HCT116 (cell line): Measurements from ENCODE around the gene FAM98C. TPM values are rescaled to one million over a fixed set of nuclear protein-coding genes. Genes with fewer than 3 reads are reported as not detected.
A peak's percentile ranks its signal among the peaks of the same experiment; 100 is the strongest.

Experiments
- ATAC-seq: fragments of 200-7000 bp; cut with Tn5 transposase; 2 replicates; pipeline ENCODE4 v1.9.1; 2020; ENCODE audit warnings: mild to moderate bottlenecking, moderate library complexity
- BruUV-seq: library from RNA; stranded (reverse); fragments of 400-500 nt; replicated peaks from 2 replicates; lab custom pipeline; 2021; lab: Mats Ljungman, UMichigan
- CTCF ChIA-PET: fragments of 300-600 bp; sonication (Branson Sonifier 250); formaldehyde crosslinking; loops from one replicate; lab custom pipeline; 2021; ENCODE audit warnings: antibody characterized with exemption; lab: Charles Lee
- POLR2A ChIA-PET: fragments of 300-600, 350-600 bp; sonication (Branson Sonifier 250); formaldehyde crosslinking; loops from one replicate; lab custom pipeline; 2021; ENCODE audit warnings: antibody characterized with exemption; lab: Charles Lee
- RAD21 ChIA-PET, 2 experiments: fragments of 300-600 bp; sonication (Branson Sonifier 250); formaldehyde crosslinking; loops; one replicate each; lab custom pipeline; 2023; ENCODE audit warnings: low total read pairs in 2 of 2; ENCODE audit not compliant: uncharacterized antibody in 2 of 2, unreplicated experiment in 2 of 2, low non-redundant PET in 1 of 2; lab: Charles Lee
- DNase-seq: peaks from one replicate; pipeline ENCODE4 v3.0.0-alpha.2; 2010; ENCODE audit warnings: low read depth, low spot score
- H2AFZ ChIP-seq: fragments of 200-600 bp; shearing (Covaris generic), sonication (generic); 2 replicates; pipeline ENCODE4 v1.6.1; 2017; ENCODE audit warnings: low read depth, mixed run types, mixed read lengths, antibody characterized with exemption, low read length; ENCODE audit not compliant: poor library complexity, severe bottlenecking
- H3K27ac ChIP-seq: 2 replicates; pipeline ENCODE4 v1.5.1; 2012; ENCODE audit warnings: low read depth, low read length
- H3K27me3 ChIP-seq: fragments of 200-600 bp; sonication (generic); 2 replicates; pipeline ENCODE4 v1.6.1; 2016; ENCODE audit warnings: mixed run types, low read length, mixed read lengths; ENCODE audit not compliant: insufficient read depth
- H3K36me3 ChIP-seq, 2 experiments: fragments of 200-500 bp in 1 of 2; fragments of 200-600 bp in 1 of 2; sonication (Bioruptor generic) in 1 of 2; sonication (generic) in 1 of 2; 2 replicates each; pipeline versions ENCODE4 v1.5.1 to v1.6.1; 2014 to 2016; ENCODE audit warnings: low read length in 2 of 2, inconsistent platforms in 1 of 2, mixed read lengths in 1 of 2, mixed run types in 1 of 2; ENCODE audit not compliant: insufficient read depth in 2 of 2, control insufficient read depth in 1 of 2
- H3K4me1 ChIP-seq, 2 experiments: fragments of 200-600 bp in 1 of 2; sonication (generic) in 1 of 2; 2 replicates each; pipeline versions ENCODE4 v1.5.1 to v1.6.1; 2012 to 2017; ENCODE audit warnings: low read length in 2 of 2, inconsistent platforms in 1 of 2, mild to moderate bottlenecking in 1 of 2, mixed read lengths in 1 of 2, mixed run types in 1 of 2, moderate library complexity in 1 of 2; ENCODE audit not compliant: insufficient read depth in 2 of 2, control insufficient read depth in 1 of 2
- H3K4me2 ChIP-seq: fragments of 200-600 bp; sonication (generic); 2 replicates; pipeline ENCODE4 v1.6.1; 2017; ENCODE audit warnings: mixed run types, low read length, mixed read lengths
- H3K4me3 ChIP-seq, 2 experiments: fragments of 200-600 bp in 1 of 2; sonication (generic) in 1 of 2; replicated peaks in 1 of 2; 2 replicates each; pipeline ENCODE4 v1.5.1; 2011 to 2016; ENCODE audit warnings: low read length in 2 of 2, control low read depth in 1 of 2, low read depth in 1 of 2, mild to moderate bottlenecking in 1 of 2, mixed read lengths in 1 of 2, mixed run types in 1 of 2
- H3K79me2 ChIP-seq: fragments of 200-600 bp; sonication (generic); 2 replicates; pipeline ENCODE4 v1.6.1; 2017; ENCODE audit warnings: mild to moderate bottlenecking, mixed run types, low read length, moderate library complexity, mixed read lengths; ENCODE audit not compliant: insufficient read depth
- H3K9ac ChIP-seq: fragments of 200-600 bp; sonication (generic); 2 replicates; pipeline ENCODE4 v1.6.1; 2016; ENCODE audit warnings: low read length, mixed read lengths
- H3K9me2 ChIP-seq: fragments of 200-600 bp; sonication (generic), shearing (Covaris generic); 2 replicates; pipeline ENCODE4 v1.6.1; 2017; ENCODE audit warnings: mixed run types, mild to moderate bottlenecking, moderate library complexity; ENCODE audit not compliant: insufficient read depth
- H3K9me3 ChIP-seq, 2 experiments: fragments of 200-500 bp in 1 of 2; fragments of 200-600 bp in 1 of 2; sonication (Bioruptor generic) in 1 of 2; sonication (generic) in 1 of 2; 2 replicates each; pipeline ENCODE4 v1.6.1; 2014 to 2017; ENCODE audit warnings: low read length in 2 of 2, mixed read lengths in 2 of 2, inconsistent platforms in 1 of 2, low read depth in 1 of 2, mild to moderate bottlenecking in 1 of 2, mixed run types in 1 of 2, moderate library complexity in 1 of 2; ENCODE audit not compliant: control insufficient read depth in 1 of 2, insufficient read depth in 1 of 2
- H4K20me1 ChIP-seq: fragments of 200-600 bp; sonication (generic), shearing (Covaris generic); 2 replicates; pipeline ENCODE4 v1.6.1; 2017; ENCODE audit warnings: mixed run types, mild to moderate bottlenecking, moderate library complexity; ENCODE audit not compliant: insufficient read depth
- CBX3 ChIP-seq: IDR thresholded peaks from 2 replicates; pipeline ENCODE4 v1.6.1; 2012; ENCODE audit warnings: low read depth
- CEBPB ChIP-seq: IDR thresholded peaks from 2 replicates; pipeline ENCODE4 v1.6.1; 2012; ENCODE audit warnings: low read depth
- EGR1 ChIP-seq: IDR thresholded peaks from 2 replicates; pipeline ENCODE4 v1.6.1; 2012; ENCODE audit warnings: low read depth
- ELF1 ChIP-seq: IDR thresholded peaks from 2 replicates; pipeline ENCODE4 v1.6.1; 2012; ENCODE audit warnings: low read depth, borderline replicate concordance
- EZH2phosphoT487 ChIP-seq: fragments of 200-600 bp; IDR thresholded peaks from 2 replicates; pipeline ENCODE4 v1.6.1; 2018; ENCODE audit warnings: antibody characterized with exemption, borderline replicate concordance
- FOSL1 ChIP-seq: IDR thresholded peaks from 2 replicates; pipeline ENCODE4 v1.6.1; 2012; ENCODE audit warnings: low read depth
- JUND ChIP-seq: IDR thresholded peaks from 2 replicates; pipeline ENCODE4 v1.6.1; 2012
- POLR2A ChIP-seq: IDR thresholded peaks from 2 replicates; pipeline ENCODE4 v1.7.0; 2011; ENCODE audit warnings: borderline replicate concordance; ENCODE audit not compliant: insufficient read depth, insufficient read length; ENCODE audit errors: extremely low read depth
- POLR2AphosphoS5 ChIP-seq: IDR thresholded peaks from 2 replicates; pipeline ENCODE4 v1.6.1; 2011; ENCODE audit warnings: mild to moderate bottlenecking, low read depth, low read length, moderate library complexity
- RAD21 ChIP-seq: IDR thresholded peaks from 2 replicates; pipeline ENCODE4 v1.6.1; 2012; ENCODE audit warnings: low read depth, mild to moderate bottlenecking
- SIN3A ChIP-seq: IDR thresholded peaks from 2 replicates; pipeline ENCODE4 v1.6.1; 2012; ENCODE audit warnings: low read depth
- SP1 ChIP-seq: IDR thresholded peaks from 2 replicates; pipeline ENCODE4 v1.6.1; 2012; ENCODE audit warnings: low read depth
- SRF ChIP-seq: IDR thresholded peaks from 2 replicates; pipeline ENCODE4 v1.6.1; 2012; ENCODE audit warnings: low read depth
- TCF7L2 ChIP-seq: IDR thresholded peaks from 2 replicates; pipeline ENCODE4 v1.7.0; 2011; ENCODE audit warnings: borderline replicate concordance, inconsistent platforms; ENCODE audit not compliant: insufficient read depth, insufficient read length; ENCODE audit errors: extremely low read depth
- YY1 ChIP-seq: IDR thresholded peaks from 2 replicates; pipeline ENCODE4 v1.6.1; 2011; ENCODE audit warnings: low read length, low read depth, moderate library complexity, mild to moderate bottlenecking; ENCODE audit not compliant: insufficient replicate concordance; ENCODE audit errors: extremely low read depth
- ZFX ChIP-seq: fragments of 450-650 bp; IDR thresholded peaks from 2 replicates; pipeline ENCODE4 v1.6.1; 2017
- ZNF274 ChIP-seq: fragments of 200-500 bp; sonication (Bioruptor generic); IDR thresholded peaks from 2 replicates; pipeline ENCODE4 v1.6.1; 2014; ENCODE audit warnings: mild to moderate bottlenecking, low read depth, low read length, inconsistent platforms
- intact Hi-C: fragments of 100-400 bp; cut with micrococcal nuclease; formaldehyde crosslinking; loops from 2 replicates; pipeline ENCODE4 v1.10.0; 2022
- total RNA-seq: library from RNA; stranded (reverse); gene quantifications from one replicate; pipeline ENCODE4 v1.2.1, GENCODE V29; 2021; ENCODE audit not compliant: unreplicated experiment
- TF ChIP-seq, protein P1 (sequence below): IDR thresholded peaks from 2 replicates; pipeline ENCODE4 v1.6.1; 2012
- TF ChIP-seq, protein P2 (sequence below): IDR thresholded peaks from 2 replicates; pipeline ENCODE4 v1.6.1; 2012
- TF ChIP-seq, protein P3 (sequence below): IDR thresholded peaks from 2 replicates; pipeline ENCODE4 v1.6.1; 2012; ENCODE audit warnings: low read depth
- TF ChIP-seq, protein P4 (sequence below), 3 experiments: fragments of 200-600 bp in 1 of 3; sonication (generic) in 1 of 3; IDR thresholded peaks in 2 of 3; conservative IDR thresholded peaks in 1 of 3; 2 replicates each; pipeline ENCODE4 v1.5.1; 2012 to 2017; ENCODE audit warnings: low read depth in 2 of 3, low read length in 2 of 3, antibody characterized with exemption in 1 of 3, borderline replicate concordance in 1 of 3, control low read depth in 1 of 3, mild to moderate bottlenecking in 1 of 3, mixed read lengths in 1 of 3, mixed run types in 1 of 3, moderate library complexity in 1 of 3; ENCODE audit not compliant: insufficient read depth in 1 of 3

FAM98C gene
- total RNA-seq, 1 experiment from 2014 or later, result 33.8 TPM

DNA sequence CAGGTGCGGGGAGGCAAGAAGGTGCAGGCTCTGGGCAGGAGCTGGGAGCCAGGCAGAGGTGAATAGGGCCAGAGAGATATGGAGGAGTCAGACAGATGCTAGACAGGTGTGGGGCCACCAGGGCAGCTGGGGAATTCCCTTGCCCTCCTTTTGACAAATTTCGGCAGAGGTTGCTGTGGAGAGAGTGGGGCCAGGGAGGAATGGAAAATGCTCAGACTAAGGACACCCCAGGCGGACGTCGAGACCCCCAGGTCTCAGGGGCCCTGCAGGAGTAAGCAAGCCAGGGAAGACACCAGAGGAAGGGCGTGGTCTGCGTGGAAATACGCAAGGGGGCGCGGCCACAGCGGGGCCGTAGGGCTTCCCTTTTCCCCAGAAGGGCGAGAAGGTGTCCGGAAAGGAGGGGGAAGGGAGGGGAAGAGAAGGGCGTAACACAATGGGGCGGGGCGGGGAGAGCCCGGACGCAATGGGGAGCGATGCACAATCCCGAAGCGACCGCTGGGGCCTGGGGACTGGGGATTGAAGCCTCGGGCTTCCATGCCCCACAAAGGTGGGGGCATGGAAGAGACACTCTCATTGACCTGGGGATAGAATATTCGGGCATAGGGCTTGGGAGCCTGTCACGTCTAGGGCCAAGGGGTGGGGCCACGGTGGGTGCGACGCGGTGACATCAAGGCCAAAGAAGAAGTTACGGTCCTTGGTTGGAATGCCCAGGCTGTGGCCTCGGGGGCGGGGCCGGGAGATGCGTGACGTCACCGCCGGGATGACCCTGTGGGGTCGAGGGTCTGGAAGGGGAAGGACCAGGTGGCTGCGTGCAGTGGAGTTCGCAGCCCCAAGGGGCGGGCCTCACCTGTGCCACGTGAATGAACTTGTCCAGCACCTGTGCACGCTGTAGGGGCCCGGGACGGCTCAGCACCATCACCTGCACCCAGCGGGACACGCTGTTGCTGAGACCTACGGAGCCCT is 14.9 kb downstream of the FAM98C start:
- Histone ChIP-seq H3K9ac (peak overlapping the region; percentile 43), H3K9me2 (no peaks in the 10 kb centered on the region), H2AFZ (peak overlapping the region; percentile 56), H4K20me1 (no peaks in the 10 kb centered on the region), H3K4me1 (peaks cover 14 to 16% of the 10 kb centered on the region in 2 experiments; a peak in 3 of 4 replicates), H3K27ac (peak overlapping the region; percentile 21), H3K9me3 (no peaks in the 10 kb centered on the region), H3K27me3 (no peaks in the 10 kb centered on the region), H3K4me3 (peak overlapping the region; percentile 36 to 57), H3K36me3 (no peaks in the 10 kb centered on the region), H3K4me2 (peak overlapping the region; percentile 94), H3K79me2 (no peaks in the 10 kb centered on the region)
- DNase-seq (peak; percentile 66), ATAC-seq (peak; percentile 93)
- intact Hi-C loops, result no loop called here
- ChIA-PET CTCF (no interaction called here), POLR2A (interaction anchor here (0.6 kb wide), 1 partner anchor 15 kb away, joined by 3 read pairs; no protein-coding TSS in a partner anchor), RAD21 (no interaction called here)
- BruUV-seq, result no TSS peak
- no peak for TF ChIP-seq POLR2AphosphoS5
- TF ChIP-seq CBX3, result no peak
- TF ChIP-seq EZH2phosphoT487, result no peak
- TF ChIP-seq CEBPB, result no peak
- no peak for TF ChIP-seq EGR1
- no peak for TF ChIP-seq RAD21
- no peak; the same call in 1 of the 2 replicates for TF ChIP-seq SP1
- TF ChIP-seq YY1, result no peak
- TF ChIP-seq, protein P1, sequence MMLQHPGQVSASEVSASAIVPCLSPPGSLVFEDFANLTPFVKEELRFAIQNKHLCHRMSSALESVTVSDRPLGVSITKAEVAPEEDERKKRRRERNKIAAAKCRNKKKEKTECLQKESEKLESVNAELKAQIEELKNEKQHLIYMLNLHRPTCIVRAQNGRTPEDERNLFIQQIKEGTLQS, result no peak
- TF ChIP-seq, protein P2, sequence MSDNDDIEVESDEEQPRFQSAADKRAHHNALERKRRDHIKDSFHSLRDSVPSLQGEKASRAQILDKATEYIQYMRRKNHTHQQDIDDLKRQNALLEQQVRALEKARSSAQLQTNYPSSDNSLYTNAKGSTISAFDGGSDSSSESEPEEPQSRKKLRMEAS, result no peak
- no peak for TF ChIP-seq SRF
- TF ChIP-seq TCF7L2, result peak; percentile 92
- no peak for TF ChIP-seq FOSL1
- no peak for TF ChIP-seq JUND
- TF ChIP-seq POLR2A, result peak; percentile 30
- no peak for TF ChIP-seq ZFX
- TF ChIP-seq, protein P3, sequence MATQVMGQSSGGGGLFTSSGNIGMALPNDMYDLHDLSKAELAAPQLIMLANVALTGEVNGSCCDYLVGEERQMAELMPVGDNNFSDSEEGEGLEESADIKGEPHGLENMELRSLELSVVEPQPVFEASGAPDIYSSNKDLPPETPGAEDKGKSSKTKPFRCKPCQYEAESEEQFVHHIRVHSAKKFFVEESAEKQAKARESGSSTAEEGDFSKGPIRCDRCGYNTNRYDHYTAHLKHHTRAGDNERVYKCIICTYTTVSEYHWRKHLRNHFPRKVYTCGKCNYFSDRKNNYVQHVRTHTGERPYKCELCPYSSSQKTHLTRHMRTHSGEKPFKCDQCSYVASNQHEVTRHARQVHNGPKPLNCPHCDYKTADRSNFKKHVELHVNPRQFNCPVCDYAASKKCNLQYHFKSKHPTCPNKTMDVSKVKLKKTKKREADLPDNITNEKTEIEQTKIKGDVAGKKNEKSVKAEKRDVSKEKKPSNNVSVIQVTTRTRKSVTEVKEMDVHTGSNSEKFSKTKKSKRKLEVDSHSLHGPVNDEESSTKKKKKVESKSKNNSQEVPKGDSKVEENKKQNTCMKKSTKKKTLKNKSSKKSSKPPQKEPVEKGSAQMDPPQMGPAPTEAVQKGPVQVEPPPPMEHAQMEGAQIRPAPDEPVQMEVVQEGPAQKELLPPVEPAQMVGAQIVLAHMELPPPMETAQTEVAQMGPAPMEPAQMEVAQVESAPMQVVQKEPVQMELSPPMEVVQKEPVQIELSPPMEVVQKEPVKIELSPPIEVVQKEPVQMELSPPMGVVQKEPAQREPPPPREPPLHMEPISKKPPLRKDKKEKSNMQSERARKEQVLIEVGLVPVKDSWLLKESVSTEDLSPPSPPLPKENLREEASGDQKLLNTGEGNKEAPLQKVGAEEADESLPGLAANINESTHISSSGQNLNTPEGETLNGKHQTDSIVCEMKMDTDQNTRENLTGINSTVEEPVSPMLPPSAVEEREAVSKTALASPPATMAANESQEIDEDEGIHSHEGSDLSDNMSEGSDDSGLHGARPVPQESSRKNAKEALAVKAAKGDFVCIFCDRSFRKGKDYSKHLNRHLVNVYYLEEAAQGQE, result no peak
- TF ChIP-seq SIN3A, result no peak
- TF ChIP-seq, protein P4, sequence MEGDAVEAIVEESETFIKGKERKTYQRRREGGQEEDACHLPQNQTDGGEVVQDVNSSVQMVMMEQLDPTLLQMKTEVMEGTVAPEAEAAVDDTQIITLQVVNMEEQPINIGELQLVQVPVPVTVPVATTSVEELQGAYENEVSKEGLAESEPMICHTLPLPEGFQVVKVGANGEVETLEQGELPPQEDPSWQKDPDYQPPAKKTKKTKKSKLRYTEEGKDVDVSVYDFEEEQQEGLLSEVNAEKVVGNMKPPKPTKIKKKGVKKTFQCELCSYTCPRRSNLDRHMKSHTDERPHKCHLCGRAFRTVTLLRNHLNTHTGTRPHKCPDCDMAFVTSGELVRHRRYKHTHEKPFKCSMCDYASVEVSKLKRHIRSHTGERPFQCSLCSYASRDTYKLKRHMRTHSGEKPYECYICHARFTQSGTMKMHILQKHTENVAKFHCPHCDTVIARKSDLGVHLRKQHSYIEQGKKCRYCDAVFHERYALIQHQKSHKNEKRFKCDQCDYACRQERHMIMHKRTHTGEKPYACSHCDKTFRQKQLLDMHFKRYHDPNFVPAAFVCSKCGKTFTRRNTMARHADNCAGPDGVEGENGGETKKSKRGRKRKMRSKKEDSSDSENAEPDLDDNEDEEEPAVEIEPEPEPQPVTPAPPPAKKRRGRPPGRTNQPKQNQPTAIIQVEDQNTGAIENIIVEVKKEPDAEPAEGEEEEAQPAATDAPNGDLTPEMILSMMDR (IDR thresholded peaks at IDR 0.05 in 2 of 3, conservative IDR thresholded peaks at IDR 0.05 in 1 of 3; ENCODE audit: borderline replicate concordance in 1 of 3, insufficient read depth in 1 of 3, low read depth in 2 of 3, low read length in 2 of 3), result 0 out of 6 replicates have a peak, but pooled peaks of 1 of the 3 experiments have one; percentile 2
- TF ChIP-seq ELF1, result no peak
- TF ChIP-seq ZNF274, result no peak
